Urinary bladder (tissue), 4 donors: ENCODE results near the gene FAAP20. TPM values are rescaled to one million over a fixed set of nuclear protein-coding genes. Genes with fewer than 3 reads are reported as not detected.

Source experiments
- DNase-seq: peaks from one replicate; pipeline ENCODE4 v3.0.0-alpha.2; 2015; ENCODE audit errors: extremely low spot score
- H3K27ac ChIP-seq: one replicate; pipeline ENCODE4 v1.5.1; 2013; ENCODE audit warnings: low read depth, mild to moderate bottlenecking, moderate library complexity
- H3K36me3 ChIP-seq: one replicate; pipeline ENCODE4 v1.6.1; 2013; ENCODE audit warnings: mild to moderate bottlenecking, moderate library complexity; ENCODE audit not compliant: insufficient read depth
- H3K4me1 ChIP-seq: one replicate; pipeline ENCODE4 v1.6.1; 2013; ENCODE audit warnings: mild to moderate bottlenecking, moderate library complexity; ENCODE audit not compliant: insufficient read depth
- H3K4me3 ChIP-seq: one replicate; pipeline ENCODE4 v1.5.1; 2013; ENCODE audit warnings: low read depth, low read length
- WGBS: extraction: QIAGEN DNeasy Blood & Tissue Kit; methylation state at CpG from one replicate; pipeline ENCODE4 v1.1.7; 2013; 5-methylcytosine and 5-hydroxymethylcytosine counted together
- polyA plus RNA-seq: library from polyadenylated mRNA; stranded (reverse); fragments of 200-250 nt; gene quantifications from one replicate; pipeline ENCODE4 v1.2.3, GENCODE V29; 2013
- total RNA-seq: library from RNA; depleted of rRNA; stranded (reverse); fragments of >200 nt; gene quantifications from one replicate; pipeline ENCODE4 v1.2.3, GENCODE V29; 2014
- donor health status: healthy with polysubstance abuse.
- donor health status: healthy.

Gene FAAP20
- total and polyA plus RNA-seq, 2 donors: 14.6 to 96.4 TPM

DNA sequence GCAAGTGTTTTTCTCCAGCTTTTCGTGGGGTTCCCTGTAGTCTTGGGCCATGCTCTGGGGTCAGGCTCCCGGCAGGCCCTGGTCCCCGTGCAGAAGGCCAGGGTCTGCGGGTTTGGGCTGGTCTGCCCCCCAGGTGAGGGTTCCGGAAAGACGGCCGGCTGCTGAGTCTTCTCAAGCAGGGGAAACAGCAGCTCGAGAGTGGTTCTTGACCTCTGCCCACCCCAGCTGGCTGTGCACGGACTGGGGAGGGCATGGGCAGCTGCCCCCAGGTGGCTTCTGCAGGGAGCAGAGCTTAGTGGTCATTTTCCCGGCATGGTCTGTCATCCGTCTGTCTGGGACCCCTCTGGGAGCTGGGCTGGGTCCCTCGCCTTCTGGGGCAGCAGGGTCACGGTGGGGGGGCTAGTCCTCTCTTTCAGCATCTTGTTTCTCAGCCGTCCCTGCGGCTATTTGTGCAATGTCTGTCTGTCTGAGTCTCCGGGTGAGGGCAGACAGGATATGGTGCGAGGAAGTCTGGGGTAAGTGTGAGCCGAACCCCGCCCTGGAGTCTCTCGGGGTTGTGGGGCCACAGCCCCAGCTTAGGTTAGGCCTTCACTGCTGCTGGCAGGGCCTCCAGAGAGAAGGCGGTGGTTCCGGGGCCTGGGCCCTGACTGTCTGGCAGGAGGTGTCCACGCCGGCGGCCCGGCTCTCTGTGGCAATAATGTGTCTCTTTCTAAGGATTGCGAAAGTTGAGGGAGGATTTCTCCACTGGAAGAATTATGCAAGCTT lies 39.6 kb upstream of the FAAP20 start:
- 11% methylated on average over 27 of the region's 27 CpGs for WGBS
- peak overlapping the region; percentile 69 for H3K27ac ChIP-seq
- no peaks in the 10 kb centered on the region for H3K36me3 ChIP-seq
- H3K4me1 ChIP-seq: peaks cover 10% of the 10 kb centered on the region
- H3K4me3 ChIP-seq: peak overlapping the region; percentile 1
- DNase-seq: no peak

DNA sequence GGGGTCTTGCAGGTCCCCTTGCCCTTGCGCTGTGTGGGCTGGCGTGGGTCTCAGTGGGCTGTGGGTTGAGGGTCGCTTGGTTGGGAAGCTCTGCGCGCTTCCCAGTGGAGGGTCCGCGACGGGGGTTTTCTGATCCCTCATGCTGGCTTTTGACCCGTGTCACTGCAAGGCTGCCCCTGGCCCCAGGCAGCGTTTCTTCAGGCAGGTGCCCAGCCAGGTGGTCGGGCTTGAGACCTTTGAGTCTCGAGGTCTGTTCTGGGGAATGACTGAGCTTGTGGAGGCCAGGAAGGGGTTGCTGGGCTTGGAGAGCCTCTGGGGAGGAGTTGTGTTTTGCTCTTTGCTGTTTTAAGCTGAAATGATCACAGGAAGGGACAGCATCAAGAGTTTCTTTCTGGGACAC lies 38.9 kb upstream of the FAAP20 start:
- H3K36me3 ChIP-seq: no peaks in the 10 kb centered on the region
- peak overlapping the region; percentile 1 for H3K4me3 ChIP-seq
- WGBS: 66% methylated on average over 12 of the region's 12 CpGs
- peak overlapping the region; percentile 68 for H3K27ac ChIP-seq
- no peak for DNase-seq
- peaks cover 10% of the 10 kb centered on the region for H3K4me1 ChIP-seq

DNA sequence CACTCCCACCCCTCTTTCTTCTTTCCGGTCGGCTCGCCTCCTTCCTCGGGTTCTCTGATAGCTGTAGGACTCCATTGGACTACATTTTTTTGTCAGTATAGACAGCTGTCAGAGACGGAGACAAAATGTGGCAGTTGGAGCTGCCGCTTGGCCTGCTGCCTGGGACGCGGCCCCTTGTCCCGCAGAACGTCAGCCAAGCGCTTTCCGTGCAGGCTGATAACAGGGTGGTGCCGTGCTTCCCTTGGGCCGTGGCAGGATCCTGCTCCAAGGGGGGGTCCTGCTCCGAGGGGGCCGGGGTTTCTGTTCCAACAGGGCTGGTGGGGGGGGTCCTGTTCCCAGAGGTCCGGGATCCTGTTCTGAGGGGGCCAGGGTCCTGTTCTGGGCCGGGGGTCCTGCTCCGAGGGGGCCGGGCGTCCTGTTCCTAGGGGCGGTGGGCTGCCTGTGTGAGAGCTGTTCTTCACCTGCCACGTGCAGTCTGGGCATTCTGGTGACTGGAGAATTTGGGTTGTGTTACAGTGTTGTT lies 38.4 kb upstream of the FAAP20 start:
- Histone ChIP-seq H3K27ac (no peak overlapping the region), H3K36me3 (no peaks in the 10 kb centered on the region), H3K4me1 (peaks cover 10% of the 10 kb centered on the region), H3K4me3 (no peak overlapping the region)
- DNase-seq: no peak
- 47% methylated on average over 23 of the region's 23 CpGs for WGBS

DNA sequence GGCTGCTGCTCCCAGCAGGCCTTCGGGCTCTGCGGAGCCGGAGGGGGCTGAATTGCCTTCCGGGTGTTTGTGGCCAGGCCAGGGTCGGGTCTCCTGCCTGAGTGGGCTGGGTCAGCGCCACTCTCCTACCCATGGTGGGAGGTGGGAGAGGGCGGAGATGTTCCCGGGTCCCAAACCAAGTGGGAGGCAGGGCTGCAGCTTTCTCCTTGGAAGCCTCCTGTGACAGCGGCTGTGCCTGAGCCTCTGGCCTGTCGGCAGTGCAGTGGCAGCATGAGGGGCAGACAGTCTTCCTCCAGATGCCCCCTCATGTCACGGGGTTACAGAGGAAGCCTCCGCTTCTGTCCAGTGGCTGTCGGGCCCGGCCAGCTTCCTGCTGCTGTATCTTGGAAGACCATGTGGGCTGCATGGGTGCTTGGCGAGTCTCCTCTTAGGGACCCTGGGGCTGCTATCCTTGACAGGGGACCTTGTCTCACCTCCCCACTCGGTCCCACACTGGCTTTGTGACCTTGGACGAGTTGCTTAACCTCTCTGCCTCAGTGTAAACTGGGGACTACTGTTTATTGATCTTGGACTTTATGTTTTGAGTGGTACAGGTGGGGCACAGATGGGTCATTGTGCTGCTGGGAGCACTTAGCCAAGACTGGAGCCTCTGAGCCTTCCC lies 37.8 kb upstream of the FAAP20 start:
- 28% methylated on average over 17 of the region's 17 CpGs for WGBS
- Histone ChIP-seq H3K27ac (peak overlapping the region; percentile 43), H3K4me1 (peaks cover 9% of the 10 kb centered on the region), H3K36me3 (no peaks in the 10 kb centered on the region), H3K4me3 (peak overlapping the region; percentile 92)
- DNase-seq: no peak

DNA sequence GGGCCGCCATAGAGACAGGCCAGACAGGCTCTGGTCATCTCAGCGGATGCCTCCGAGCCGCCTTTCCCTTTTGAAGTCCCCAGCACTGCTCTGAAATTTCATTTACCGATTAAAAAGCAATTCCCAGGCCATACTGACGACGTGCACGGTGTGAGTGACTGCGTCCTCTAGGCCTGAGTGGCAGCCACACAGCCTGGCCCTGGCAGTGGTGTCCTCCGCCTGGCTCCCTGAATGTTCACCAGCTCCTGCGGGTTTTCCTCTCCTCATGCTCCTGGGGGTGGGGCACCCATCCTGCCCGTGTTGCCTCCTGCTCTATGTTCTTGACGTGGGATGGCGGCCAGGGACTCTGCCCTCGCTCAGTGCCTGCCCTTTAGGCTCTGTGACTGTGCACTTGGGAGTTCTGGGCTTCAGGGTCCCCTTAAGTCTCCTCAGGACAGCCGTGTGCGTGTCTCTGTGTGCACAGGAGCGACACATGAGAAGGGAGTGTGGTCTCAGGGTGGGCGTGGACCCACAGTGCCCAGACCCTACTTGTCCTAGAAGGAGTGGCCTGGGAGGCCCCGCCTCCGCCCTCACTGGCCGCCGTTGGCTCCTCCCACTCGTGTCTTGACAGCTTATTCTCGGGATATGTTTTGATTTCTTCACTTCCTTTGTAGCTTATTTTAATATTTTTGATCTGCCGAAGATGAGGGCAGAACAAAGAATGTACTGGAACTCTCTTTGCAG lies 37.1 kb upstream of the FAAP20 start:
- Histone ChIP-seq H3K36me3 (no peaks in the 10 kb centered on the region), H3K4me3 (peak overlapping the region; percentile 92), H3K27ac (peak overlapping the region; percentile 58), H3K4me1 (peaks cover 7% of the 10 kb centered on the region)
- 12% methylated on average over 26 of the region's 26 CpGs for WGBS
- no peak for DNase-seq

DNA sequence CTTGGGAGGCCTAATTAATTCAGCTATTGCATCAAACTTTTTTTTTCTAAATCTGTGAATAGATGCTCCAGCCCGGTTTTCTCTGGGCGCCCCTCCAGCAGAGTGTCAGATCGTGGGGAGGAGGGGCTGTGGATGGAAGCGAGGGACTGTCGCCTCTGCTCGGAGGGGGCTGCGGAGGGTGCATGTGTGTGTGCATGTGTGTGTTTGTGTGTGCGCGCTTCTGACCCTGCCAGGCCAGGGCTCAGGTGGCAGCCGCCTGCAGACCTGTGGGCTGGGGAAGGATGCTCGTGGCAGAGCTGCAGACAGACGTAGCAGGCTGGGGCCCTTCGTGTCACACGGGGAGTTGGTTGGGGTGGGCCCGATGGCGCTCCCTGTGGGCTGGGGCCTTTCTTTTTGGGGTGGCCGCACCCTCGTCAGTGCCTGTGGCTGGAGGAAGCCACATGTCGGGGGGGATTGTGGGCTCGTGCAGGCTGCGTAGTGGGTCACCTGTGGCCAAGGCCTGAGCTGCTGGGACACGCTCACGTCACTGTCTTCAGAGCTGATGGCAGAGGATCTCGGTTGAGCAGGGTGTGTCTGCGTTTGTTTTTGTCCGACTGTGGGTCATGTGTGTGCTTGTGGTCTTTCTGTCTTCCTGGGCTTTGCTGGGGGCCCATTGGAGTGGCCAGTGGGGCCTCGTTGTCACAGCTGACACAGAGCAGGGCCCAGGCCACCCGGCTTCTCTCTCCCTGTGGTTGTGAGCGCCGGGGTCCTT lies 36.4 kb upstream of the FAAP20 start:
- Histone ChIP-seq H3K36me3 (no peaks in the 10 kb centered on the region), H3K27ac (peak overlapping the region; percentile 65), H3K4me3 (peak overlapping the region; percentile 92), H3K4me1 (peaks cover 7% of the 10 kb centered on the region)
- WGBS: 5% methylated on average over 30 of the region's 30 CpGs
- no peak for DNase-seq

DNA sequence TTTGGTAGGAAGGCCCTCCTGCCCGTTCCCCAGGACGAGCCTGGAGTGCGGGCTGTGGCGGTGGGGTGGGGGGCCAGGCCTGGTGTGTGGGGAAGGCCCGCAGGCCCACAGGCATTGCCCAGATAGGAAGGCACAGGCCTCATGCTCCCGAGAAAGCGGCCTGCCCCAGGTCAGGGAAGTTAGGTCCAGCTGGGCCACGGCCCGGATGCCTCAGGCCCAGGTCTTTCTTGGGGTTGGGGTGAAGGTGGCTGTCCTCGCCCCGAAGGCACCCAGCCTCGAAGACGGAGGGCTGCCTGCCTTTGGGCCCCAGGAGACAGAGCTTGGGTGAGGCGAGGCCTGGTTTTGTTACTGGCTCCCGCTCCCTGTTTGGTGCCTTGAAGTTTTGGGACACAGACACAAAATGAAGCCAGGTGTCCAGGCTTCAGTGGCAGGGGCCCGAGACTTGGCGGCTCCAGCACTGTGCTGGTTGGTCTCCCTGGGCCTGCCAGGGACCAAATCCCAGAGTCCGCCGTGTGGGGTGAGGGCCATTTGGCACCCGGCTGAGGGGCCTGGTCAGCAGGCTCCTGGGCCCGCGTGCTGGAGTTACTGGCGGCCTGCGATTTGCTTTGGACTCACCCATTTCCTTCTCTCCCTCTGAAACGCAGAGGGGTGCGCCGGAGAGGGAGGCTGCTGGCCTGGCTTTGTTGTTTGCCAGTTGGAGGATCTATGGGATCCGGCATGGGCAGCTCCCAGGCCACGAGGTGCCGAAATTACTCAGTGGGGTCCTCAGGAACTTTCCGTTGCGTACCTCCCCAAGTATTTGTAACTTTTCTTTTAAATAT lies 35.5 kb upstream of the FAAP20 start:
- 8% methylated on average over 32 of the region's 32 CpGs for WGBS
- DNase-seq: no peak
- Histone ChIP-seq H3K27ac (peak overlapping the region; percentile 50), H3K4me3 (peak overlapping the region; percentile 92), H3K4me1 (peaks cover 4% of the 10 kb centered on the region), H3K36me3 (no peaks in the 10 kb centered on the region)

DNA sequence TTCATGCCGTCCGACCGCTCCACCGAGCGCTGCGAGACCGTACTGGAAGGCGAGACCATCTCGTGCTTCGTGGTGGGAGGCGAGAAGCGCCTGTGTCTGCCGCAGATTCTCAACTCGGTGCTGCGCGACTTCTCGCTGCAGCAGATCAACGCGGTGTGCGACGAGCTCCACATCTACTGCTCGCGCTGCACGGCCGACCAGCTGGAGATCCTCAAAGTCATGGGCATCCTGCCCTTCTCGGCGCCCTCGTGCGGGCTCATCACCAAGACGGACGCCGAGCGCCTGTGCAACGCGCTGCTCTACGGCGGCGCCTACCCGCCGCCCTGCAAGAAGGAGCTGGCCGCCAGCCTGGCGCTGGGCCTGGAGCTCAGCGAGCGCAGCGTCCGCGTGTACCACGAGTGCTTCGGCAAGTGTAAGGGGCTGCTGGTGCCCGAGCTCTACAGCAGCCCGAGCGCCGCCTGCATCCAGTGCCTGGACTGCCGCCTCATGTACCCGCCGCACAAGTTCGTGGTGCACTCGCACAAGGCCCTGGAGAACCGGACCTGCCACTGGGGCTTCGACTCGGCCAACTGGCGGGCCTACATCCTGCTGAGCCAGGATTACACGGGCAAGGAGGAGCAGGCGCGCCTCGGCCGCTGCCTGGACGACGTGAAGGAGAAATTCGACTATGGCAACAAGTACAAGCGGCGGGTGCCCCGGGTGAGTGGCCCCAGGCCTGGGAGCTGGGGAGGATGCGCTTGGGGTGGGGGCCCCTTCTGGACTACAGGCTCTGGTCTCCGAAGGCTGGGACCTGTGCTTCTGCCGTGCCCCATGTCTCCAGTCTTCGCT lies 34.7 kb upstream of the FAAP20 start:
- peaks cover 3% of the 10 kb centered on the region for H3K4me1 ChIP-seq
- no peak for DNase-seq
- peak overlapping the region; percentile 92 for H3K4me3 ChIP-seq
- H3K27ac ChIP-seq: peak overlapping the region; percentile 50
- under 1% methylated on average over 77 of the region's 77 CpGs for WGBS
- no peaks in the 10 kb centered on the region for H3K36me3 ChIP-seq

DNA sequence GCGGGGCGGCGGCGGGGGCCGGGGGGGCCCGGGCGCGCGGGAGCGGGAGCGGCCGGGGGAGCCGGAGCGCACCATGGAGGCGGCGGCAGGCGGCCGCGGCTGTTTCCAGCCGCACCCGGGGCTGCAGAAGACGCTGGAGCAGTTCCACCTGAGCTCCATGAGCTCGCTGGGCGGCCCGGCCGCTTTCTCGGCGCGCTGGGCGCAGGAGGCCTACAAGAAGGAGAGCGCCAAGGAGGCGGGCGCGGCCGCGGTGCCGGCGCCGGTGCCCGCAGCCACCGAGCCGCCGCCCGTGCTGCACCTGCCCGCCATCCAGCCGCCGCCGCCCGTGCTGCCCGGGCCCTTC lies 34.1 kb upstream of the FAAP20 start:
- H3K36me3 ChIP-seq: no peaks in the 10 kb centered on the region
- under 1% methylated on average over 47 of the region's 50 CpGs for WGBS
- no peak for DNase-seq

DNA sequence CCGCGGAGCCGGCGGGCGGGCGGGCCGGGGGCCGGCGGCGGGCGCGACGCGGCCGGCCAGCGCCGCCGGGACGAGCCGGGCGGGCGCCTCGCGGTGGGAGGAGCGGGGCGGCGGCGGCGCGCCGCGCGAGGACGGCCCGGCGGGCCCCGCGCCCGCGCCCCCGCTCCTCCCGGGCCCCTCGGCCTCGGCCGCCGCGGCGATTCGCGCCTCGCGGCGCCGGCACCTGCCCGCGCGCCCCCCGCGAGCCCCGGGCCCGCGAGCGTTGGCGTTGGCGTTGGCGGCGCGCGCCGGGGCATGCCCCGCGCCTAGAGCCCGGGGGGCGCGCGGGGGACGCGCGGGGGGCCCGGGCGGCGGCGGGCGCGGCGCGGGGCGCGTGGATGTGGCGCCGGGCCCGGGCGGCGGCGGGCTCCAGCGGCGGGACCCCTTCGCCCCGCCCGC lies 33.6 kb upstream of the FAAP20 start, which contains the start of gene SKI:
SKI (plus strand) TSS at position 163 of the 438 bp plus-strand sequence. CDS start 448 bp downstream, outside the sequence.
- DNase-seq: no peak
- H3K4me1 ChIP-seq: peaks cover 3% of the 10 kb centered on the region
- WGBS: under 1% methylated on average over 84 of the region's 100 CpGs
- peak within 1 kb of the TSS; percentile 92 for H3K4me3 ChIP-seq
- H3K36me3 ChIP-seq: no peaks in the 10 kb centered on the region
- peak within 1 kb of the TSS; percentile 99 for H3K27ac ChIP-seq

More for the DNA sequence above, 34.1 kb upstream of the FAAP20 start:
- Histone ChIP-seq H3K4me1 (peaks cover 3% of the 10 kb centered on the region), H3K4me3 (peak overlapping the region; percentile 92), H3K27ac (peak overlapping the region; percentile 76)

DNA sequence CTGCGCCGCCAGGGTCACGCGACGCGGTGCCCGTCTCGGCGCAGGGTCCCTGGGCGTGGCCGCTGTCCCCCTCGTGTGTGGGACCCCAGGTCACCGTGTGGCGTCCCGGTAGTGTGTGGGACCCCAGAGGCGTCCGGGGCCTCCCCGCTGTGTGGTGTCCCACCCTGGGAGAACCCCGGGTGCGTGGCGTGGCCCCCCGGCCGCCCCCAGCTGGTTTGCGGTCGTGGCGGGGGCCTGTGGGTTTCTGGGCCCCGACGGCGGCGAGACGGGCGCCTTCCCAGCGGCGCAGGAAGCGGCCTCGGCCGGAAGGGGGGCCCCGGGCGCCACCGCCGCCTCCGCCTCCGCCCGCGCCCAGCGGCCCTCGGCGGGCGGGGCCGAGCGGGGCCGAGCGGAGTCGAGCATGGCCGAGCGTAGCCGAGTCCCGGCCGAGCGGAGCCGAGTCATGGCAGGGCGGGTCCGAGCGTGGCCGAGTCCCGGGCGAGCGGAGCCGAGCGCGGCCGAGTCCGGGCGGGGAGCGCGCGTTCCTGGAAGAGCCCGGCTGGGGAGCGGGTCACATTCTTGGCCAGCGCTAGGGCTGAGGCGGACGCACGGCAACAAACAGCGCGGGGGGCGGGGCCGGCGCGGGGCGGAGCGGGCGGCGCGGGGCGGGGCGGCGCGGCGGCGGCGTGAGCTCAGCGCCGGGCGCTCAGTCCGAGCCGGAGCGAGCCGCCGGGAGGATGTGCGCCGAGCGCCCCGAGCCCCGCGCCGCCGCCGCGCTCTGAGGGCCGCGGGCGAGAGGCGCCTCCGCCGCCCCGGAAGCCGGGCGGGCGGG lies 33.0 kb upstream of the FAAP20 start:
- under 1% methylated on average over 119 of the region's 129 CpGs for WGBS
- H3K27ac ChIP-seq: peak overlapping the region; percentile 99
- peak; percentile 91 for DNase-seq
- H3K4me1 ChIP-seq: peaks cover 3% of the 10 kb centered on the region
- H3K36me3 ChIP-seq: no peaks in the 10 kb centered on the region
- peak overlapping the region; percentile 92 for H3K4me3 ChIP-seq
